PFSK-1 (cell line): ENCODE data around the gene RABEP2.

Experiments used
- FOXP2 ChIP-seq: optimal IDR thresholded peaks from 2 replicates; pipeline ENCODE3; 2011; ENCODE audit warnings: borderline replicate concordance, control low read depth, inconsistent platforms; ENCODE audit not compliant: insufficient read depth; ENCODE audit errors: extremely low read length, extremely low read depth
- POLR2AphosphoS5 ChIP-seq: IDR thresholded peaks from 2 replicates; pipeline ENCODE4 v1.6.1; 2012; ENCODE audit warnings: low read depth, mild to moderate bottlenecking, control low read depth, low read length, moderate library complexity
- SIN3A ChIP-seq: IDR thresholded peaks from 2 replicates; pipeline ENCODE4 v1.6.1; 2012; ENCODE audit warnings: mild to moderate bottlenecking, low read length, moderate library complexity, borderline replicate concordance; ENCODE audit not compliant: insufficient read depth
- TAF1 ChIP-seq: IDR thresholded peaks from 2 replicates; pipeline ENCODE4 v1.6.1; 2012; ENCODE audit warnings: low read length, control low read depth, borderline replicate concordance; ENCODE audit not compliant: insufficient read depth
- TF ChIP-seq, protein P1 (sequence below), 2 experiments: IDR thresholded peaks; 2 replicates each; pipeline versions ENCODE4 v1.6.1 to v1.8.0; 2011 to 2012; ENCODE audit warnings: low read depth in 2 of 2, low read length in 2 of 2, control low read depth in 1 of 2, inconsistent platforms in 1 of 2, mild to moderate bottlenecking in 1 of 2, moderate library complexity in 1 of 2; ENCODE audit not compliant: insufficient read depth in 1 of 2

Gene RABEP2

DNA sequence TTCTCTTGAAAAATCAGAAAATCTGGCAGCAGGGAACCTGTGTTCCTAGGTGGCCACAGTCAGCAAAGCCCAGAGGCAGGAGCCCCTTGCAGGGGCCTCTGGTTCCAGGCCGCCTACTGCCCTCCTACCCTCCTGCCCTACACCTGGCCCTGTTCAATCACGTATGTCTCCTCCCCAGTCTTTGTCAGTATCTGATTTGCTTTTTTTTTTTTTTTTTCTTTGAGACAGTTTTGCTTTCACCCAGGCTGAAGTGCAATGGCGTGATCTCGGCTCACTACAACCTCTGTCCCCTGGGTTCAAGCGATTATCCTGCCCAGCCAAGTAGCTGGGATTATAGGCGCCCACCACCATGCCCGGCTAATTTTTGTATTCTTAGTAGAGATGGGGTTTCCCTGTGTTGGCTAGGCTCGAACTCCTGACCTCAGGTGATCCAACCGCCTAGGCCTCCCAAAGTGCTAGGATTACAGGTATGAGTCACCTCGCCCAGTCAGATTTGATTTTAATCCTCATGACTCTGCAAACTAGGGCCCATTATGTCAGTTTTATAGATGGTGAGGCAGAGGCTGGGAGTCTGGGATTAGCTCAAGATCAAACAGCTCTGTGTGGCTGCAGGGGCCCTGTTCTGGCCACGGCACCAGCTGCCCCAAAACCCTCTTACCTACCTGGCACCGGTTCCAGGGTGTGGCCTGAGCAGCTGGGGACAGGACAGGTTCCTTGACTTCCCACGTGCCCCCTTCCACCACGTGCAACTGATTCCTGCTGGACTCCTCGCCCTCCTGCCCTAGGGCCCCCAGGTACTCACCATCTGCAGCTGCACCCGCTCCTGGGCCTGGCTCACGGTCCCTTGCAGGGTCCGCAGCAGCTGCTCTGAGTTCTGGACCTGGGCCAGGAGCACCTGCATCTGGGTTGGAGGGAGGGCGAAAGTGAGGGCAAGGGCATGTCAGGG is 14.7 kb downstream of the RABEP2 start:
- TF ChIP-seq TAF1 (no peak), POLR2AphosphoS5 (no peak), FOXP2 (no peak), SIN3A (no peak)
- TF ChIP-seq, protein P1, sequence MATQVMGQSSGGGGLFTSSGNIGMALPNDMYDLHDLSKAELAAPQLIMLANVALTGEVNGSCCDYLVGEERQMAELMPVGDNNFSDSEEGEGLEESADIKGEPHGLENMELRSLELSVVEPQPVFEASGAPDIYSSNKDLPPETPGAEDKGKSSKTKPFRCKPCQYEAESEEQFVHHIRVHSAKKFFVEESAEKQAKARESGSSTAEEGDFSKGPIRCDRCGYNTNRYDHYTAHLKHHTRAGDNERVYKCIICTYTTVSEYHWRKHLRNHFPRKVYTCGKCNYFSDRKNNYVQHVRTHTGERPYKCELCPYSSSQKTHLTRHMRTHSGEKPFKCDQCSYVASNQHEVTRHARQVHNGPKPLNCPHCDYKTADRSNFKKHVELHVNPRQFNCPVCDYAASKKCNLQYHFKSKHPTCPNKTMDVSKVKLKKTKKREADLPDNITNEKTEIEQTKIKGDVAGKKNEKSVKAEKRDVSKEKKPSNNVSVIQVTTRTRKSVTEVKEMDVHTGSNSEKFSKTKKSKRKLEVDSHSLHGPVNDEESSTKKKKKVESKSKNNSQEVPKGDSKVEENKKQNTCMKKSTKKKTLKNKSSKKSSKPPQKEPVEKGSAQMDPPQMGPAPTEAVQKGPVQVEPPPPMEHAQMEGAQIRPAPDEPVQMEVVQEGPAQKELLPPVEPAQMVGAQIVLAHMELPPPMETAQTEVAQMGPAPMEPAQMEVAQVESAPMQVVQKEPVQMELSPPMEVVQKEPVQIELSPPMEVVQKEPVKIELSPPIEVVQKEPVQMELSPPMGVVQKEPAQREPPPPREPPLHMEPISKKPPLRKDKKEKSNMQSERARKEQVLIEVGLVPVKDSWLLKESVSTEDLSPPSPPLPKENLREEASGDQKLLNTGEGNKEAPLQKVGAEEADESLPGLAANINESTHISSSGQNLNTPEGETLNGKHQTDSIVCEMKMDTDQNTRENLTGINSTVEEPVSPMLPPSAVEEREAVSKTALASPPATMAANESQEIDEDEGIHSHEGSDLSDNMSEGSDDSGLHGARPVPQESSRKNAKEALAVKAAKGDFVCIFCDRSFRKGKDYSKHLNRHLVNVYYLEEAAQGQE (IDR thresholded peaks at IDR 0.05; ENCODE audit: insufficient read depth in 1 of 2, low read depth in 2 of 2, low read length in 2 of 2), result no peak

DNA sequence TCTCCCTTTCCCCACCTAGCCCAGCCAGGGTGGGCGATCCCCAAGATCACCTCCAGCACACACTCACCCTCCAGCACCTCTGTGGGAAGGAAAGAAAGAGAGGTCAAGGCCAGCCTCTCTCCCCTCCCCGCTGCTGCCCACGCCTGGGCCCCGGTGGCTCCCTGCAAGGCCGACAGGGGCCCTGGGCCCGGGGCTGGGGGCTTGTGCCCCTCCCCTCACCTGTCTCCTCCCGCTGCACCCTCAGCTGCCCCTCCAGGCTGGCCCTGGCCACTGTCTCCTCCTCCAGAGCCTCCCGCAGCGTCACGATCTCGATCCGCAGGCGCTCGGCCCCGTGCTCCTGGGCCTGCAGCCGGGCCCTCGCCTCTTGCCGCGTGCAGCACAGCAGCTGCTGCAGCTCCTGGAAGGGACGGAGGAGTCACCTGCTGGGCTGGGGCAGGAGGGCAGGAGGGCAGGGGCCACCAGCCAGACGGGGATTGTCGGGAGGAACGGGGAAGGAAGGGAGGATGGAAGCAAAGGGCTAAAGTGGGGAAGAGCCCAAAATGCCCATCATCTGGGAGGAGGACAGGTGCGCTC is 19.2 kb downstream of the RABEP2 start:
- TF ChIP-seq TAF1, result no peak
- TF ChIP-seq, protein P1 (IDR thresholded peaks at IDR 0.05; ENCODE audit: insufficient read depth in 1 of 2, low read depth in 2 of 2, low read length in 2 of 2), result no peak
- TF ChIP-seq SIN3A, result no peak

DNA sequence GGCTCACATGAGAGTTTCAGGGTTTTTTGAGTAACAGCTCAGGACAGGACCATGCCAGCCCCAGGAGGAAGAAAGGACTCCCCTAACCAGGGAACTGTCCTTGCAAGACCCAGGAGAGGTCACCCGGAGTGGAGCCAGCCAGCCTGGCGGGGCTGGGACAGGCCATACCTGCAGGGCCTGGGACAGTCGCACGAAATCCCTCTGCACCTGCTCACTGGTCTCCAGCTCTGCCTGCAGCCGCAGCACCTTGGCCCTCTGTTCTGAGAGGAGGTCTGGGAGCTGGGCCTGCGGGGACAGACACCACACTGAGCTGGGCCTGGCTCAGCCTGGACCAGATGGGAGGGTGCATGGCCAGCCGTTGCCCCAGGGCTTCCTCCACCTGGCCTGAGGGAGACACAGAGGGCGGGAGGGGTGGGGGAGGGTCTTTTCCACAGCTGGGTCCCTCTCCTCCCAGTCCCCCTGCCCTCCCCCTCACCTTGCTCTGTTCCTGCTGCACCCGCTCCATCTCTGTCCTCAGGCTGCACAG is 19.7 kb downstream of the RABEP2 start:
- TF ChIP-seq POLR2AphosphoS5 (no peak), SIN3A (no peak), TAF1 (no peak), FOXP2 (no peak)
- TF ChIP-seq, protein P1 (IDR thresholded peaks at IDR 0.05; ENCODE audit: insufficient read depth in 1 of 2, low read depth in 2 of 2, low read length in 2 of 2), result no peak

DNA sequence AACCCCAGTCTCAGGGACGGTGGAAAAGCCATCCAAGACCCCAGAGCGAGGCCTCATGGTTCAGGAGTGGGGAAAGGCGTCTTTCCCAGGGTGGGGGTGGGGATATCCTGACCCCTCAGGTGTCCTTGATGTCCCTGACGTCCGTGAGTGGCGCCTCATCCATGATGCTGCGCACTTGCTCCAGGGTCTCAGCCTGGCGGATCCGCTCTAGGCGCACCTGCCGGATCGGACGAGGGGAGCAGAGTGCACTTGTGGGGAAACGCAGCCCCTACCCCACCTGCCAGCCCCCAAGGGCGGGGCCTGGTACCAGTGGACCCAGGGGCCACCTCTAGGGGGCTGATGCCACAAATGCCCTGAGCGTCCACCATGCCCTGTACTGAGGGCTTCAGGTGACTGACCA is 20.2 kb downstream of the RABEP2 start:
- TF ChIP-seq POLR2AphosphoS5, result no peak
- TF ChIP-seq SIN3A, result no peak
- TF ChIP-seq, protein P1 (IDR thresholded peaks at IDR 0.05; ENCODE audit: insufficient read depth in 1 of 2, low read depth in 2 of 2, low read length in 2 of 2), result no peak
- TF ChIP-seq FOXP2, result no peak
- TF ChIP-seq TAF1, result no peak
